Measurements from ENCODE around the gene SPOCK1. TPM values are rescaled to one million over a fixed set of nuclear protein-coding genes. Genes with fewer than 3 reads are reported as not detected.
"Not testable (repeated sequence)": the region's sequence is repeated elsewhere in the genome, so short reads cannot be mapped to it uniquely, and the experiment has no call there.

SPOCK1 gene
- total and polyA plus RNA-seq, 5 donors from 2014 or later = 0.27 TPM; not detected in 4

- peaks cover 2% of the 10 kb centered on the region for H3K27me3 ChIP-seq (ENCODE audit: control insufficient read depth, insufficient read depth, low read length)
- Mint-ChIP-seq H3K4me1 (no peaks in the 10 kb centered on the region), H3K4me3 (no peak overlapping the region), H3K9me3 (peaks cover 0 to 4% (median 0%) of the 10 kb centered on the region in 7 donors), H3K27me3 (peaks cover 4% of the 10 kb centered on the region), H3K27ac (no peak overlapping the region), H3K36me3 (no peaks in the 10 kb centered on the region)
- DNase-seq = no peak
- no peak overlapping the region for H3K4me3 ChIP-seq (ENCODE audit: low read depth, low read length)
- H3K36me3 ChIP-seq (ENCODE audit: control insufficient read depth, insufficient read depth, low read length) = no peaks in the 10 kb centered on the region
- H3K27ac ChIP-seq (ENCODE audit: insufficient read depth, low read length, poor library complexity, severe bottlenecking) = no peak overlapping the region
- ATAC-seq (ENCODE audit: low read depth in 2 of 2) = no peak
- no peaks in the 10 kb centered on the region for H3K4me1 ChIP-seq (ENCODE audit: control insufficient read depth, insufficient read depth, low read length, poor library complexity, severe bottlenecking)
- H3K9me3 ChIP-seq (ENCODE audit: control insufficient read depth in 2 of 2, low read length in 2 of 2) = no peaks in the 10 kb centered on the region
Measured at GRCh38 chr5:137395011-137395755, 103.9 kb downstream of the SPOCK1 start.

- no peaks in the 10 kb centered on the region for H3K4me1 ChIP-seq (ENCODE audit: control insufficient read depth, insufficient read depth, low read length, poor library complexity, severe bottlenecking)
- Mint-ChIP-seq H3K4me1 (no peaks in the 10 kb centered on the region), H3K27me3 (peaks cover 4% of the 10 kb centered on the region), H3K27ac (no peak overlapping the region), H3K36me3 (no peaks in the 10 kb centered on the region), H3K9me3 (peaks cover 0 to 4% (median 0%) of the 10 kb centered on the region in 7 donors), H3K4me3 (no peak overlapping the region)
- H3K9me3 ChIP-seq (ENCODE audit: control insufficient read depth in 2 of 2, low read length in 2 of 2) = no peaks in the 10 kb centered on the region
- no peak overlapping the region for H3K27ac ChIP-seq (ENCODE audit: insufficient read depth, low read length, poor library complexity, severe bottlenecking)
- ATAC-seq (ENCODE audit: low read depth in 2 of 2) (no peak), DNase-seq (no peak)
- peaks cover 2% of the 10 kb centered on the region for H3K27me3 ChIP-seq (ENCODE audit: control insufficient read depth, insufficient read depth, low read length)
- no peak overlapping the region for H3K4me3 ChIP-seq (ENCODE audit: low read depth, low read length)
- H3K36me3 ChIP-seq (ENCODE audit: control insufficient read depth, insufficient read depth, low read length) = no peaks in the 10 kb centered on the region
Measured at GRCh38 chr5:137394380-137394779, 104.7 kb downstream of the SPOCK1 start.

GRCh38 chr5:137393196-137393993 lies 105.7 kb downstream of the SPOCK1 start:
- no peaks in the 10 kb centered on the region for H3K9me3 ChIP-seq (ENCODE audit: control insufficient read depth in 2 of 2, low read length in 2 of 2)
- H3K27ac ChIP-seq (ENCODE audit: insufficient read depth, low read length, poor library complexity, severe bottlenecking) = no peak overlapping the region
- H3K4me1 ChIP-seq (ENCODE audit: control insufficient read depth, insufficient read depth, low read length, poor library complexity, severe bottlenecking) = no peaks in the 10 kb centered on the region
- Mint-ChIP-seq H3K4me1 (no peaks in the 10 kb centered on the region), H3K27ac (no peak overlapping the region), H3K9me3 (peaks cover 0 to 4% (median 0%) of the 10 kb centered on the region in 7 donors), H3K27me3 (peaks cover 4% of the 10 kb centered on the region), H3K36me3 (no peaks in the 10 kb centered on the region), H3K4me3 (no peak overlapping the region)
- peaks cover 2% of the 10 kb centered on the region for H3K27me3 ChIP-seq (ENCODE audit: control insufficient read depth, insufficient read depth, low read length)
- DNase-seq (no peak), ATAC-seq (ENCODE audit: low read depth in 2 of 2) (no peak)
- no peaks in the 10 kb centered on the region for H3K36me3 ChIP-seq (ENCODE audit: control insufficient read depth, insufficient read depth, low read length)
- no peak overlapping the region for H3K4me3 ChIP-seq (ENCODE audit: low read depth, low read length)

- peaks cover 2% of the 10 kb centered on the region for H3K27me3 ChIP-seq (ENCODE audit: control insufficient read depth, insufficient read depth, low read length)
- H3K36me3 Mint-ChIP-seq = no peaks in the 10 kb centered on the region
- no peaks in the 10 kb centered on the region for H3K4me1 Mint-ChIP-seq
- H3K4me3 Mint-ChIP-seq = no peak overlapping the region
- H3K9me3 ChIP-seq (ENCODE audit: control insufficient read depth in 2 of 2, low read length in 2 of 2) = no peaks in the 10 kb centered on the region
- DNase-seq = no peak
- no peaks in the 10 kb centered on the region for H3K4me1 ChIP-seq (ENCODE audit: control insufficient read depth, insufficient read depth, low read length, poor library complexity, severe bottlenecking)
- no peak overlapping the region for H3K4me3 ChIP-seq (ENCODE audit: low read depth, low read length)
- no peak overlapping the region for H3K27ac ChIP-seq (ENCODE audit: insufficient read depth, low read length, poor library complexity, severe bottlenecking)
- H3K36me3 ChIP-seq (ENCODE audit: control insufficient read depth, insufficient read depth, low read length) = no peaks in the 10 kb centered on the region
- H3K9me3 Mint-ChIP-seq = peaks cover 0 to 4% (median 0%) of the 10 kb centered on the region in 7 donors
- no peak overlapping the region for H3K27ac Mint-ChIP-seq
- no peak for ATAC-seq (ENCODE audit: low read depth in 2 of 2)
- H3K27me3 Mint-ChIP-seq = no peaks in the 10 kb centered on the region
Measured at GRCh38 chr5:137392261-137392660, 106.9 kb downstream of the SPOCK1 start.

GRCh38 chr5:137391044-137391443 lies 108.1 kb downstream of the SPOCK1 start:
- H3K27me3 ChIP-seq (ENCODE audit: control insufficient read depth, insufficient read depth, low read length); H3K27ac ChIP-seq (ENCODE audit: insufficient read depth, low read length, poor library complexity, severe bottlenecking); H3K4me3 ChIP-seq (ENCODE audit: low read depth, low read length); H3K9me3 Mint-ChIP-seq; DNase-seq; H3K36me3 Mint-ChIP-seq; H3K9me3 ChIP-seq (ENCODE audit: control insufficient read depth in 2 of 2, low read length in 2 of 2); ATAC-seq (ENCODE audit: low read depth in 2 of 2); H3K4me1 ChIP-seq (ENCODE audit: control insufficient read depth, insufficient read depth, low read length, poor library complexity, severe bottlenecking); H3K4me3 Mint-ChIP-seq; H3K27ac Mint-ChIP-seq; H3K27me3 Mint-ChIP-seq; H3K4me1 Mint-ChIP-seq; H3K36me3 ChIP-seq (ENCODE audit: control insufficient read depth, insufficient read depth, low read length): not testable (repeated sequence)

GRCh38 chr5:137389042-137389441 lies 110.1 kb downstream of the SPOCK1 start:
- H3K36me3 Mint-ChIP-seq = no peaks in the 10 kb centered on the region

GRCh38 chr5:137385064-137385463 lies 114.1 kb downstream of the SPOCK1 start:
- Mint-ChIP-seq H3K36me3 (peaks cover 9% of the 10 kb centered on the region), H3K27me3 (no peaks in the 10 kb centered on the region), H3K4me1 (no peaks in the 10 kb centered on the region), H3K4me3 (no peak overlapping the region), H3K27ac (no peak overlapping the region), H3K9me3 (peaks cover 3 to 25% (median 9%) of the 10 kb centered on the region in 7 donors)
- Histone ChIP-seq H3K27me3 (ENCODE audit: control insufficient read depth, insufficient read depth, low read length) (no peaks in the 10 kb centered on the region), H3K27ac (ENCODE audit: insufficient read depth, low read length, poor library complexity, severe bottlenecking) (no peak overlapping the region), H3K4me3 (ENCODE audit: low read depth, low read length) (no peak overlapping the region), H3K36me3 (ENCODE audit: control insufficient read depth, insufficient read depth, low read length) (no peaks in the 10 kb centered on the region), H3K4me1 (ENCODE audit: control insufficient read depth, insufficient read depth, low read length, poor library complexity, severe bottlenecking) (no peaks in the 10 kb centered on the region), H3K9me3 (ENCODE audit: control insufficient read depth in 2 of 2, low read length in 2 of 2) (peaks cover 0 to 7% of the 10 kb centered on the region in 2 experiments)
- ATAC-seq (ENCODE audit: low read depth in 2 of 2) (no peak), DNase-seq (no peak)

More at GRCh38 chr5:137389042-137389441, 110.1 kb downstream of the SPOCK1 start:
- Mint-ChIP-seq H3K27ac (no peak overlapping the region), H3K4me3 (no peak overlapping the region), H3K27me3 (no peaks in the 10 kb centered on the region), H3K4me1 (no peaks in the 10 kb centered on the region), H3K9me3 (peaks cover 0 to 5% (median 0%) of the 10 kb centered on the region in 7 donors)
- no peak for DNase-seq
- Histone ChIP-seq H3K9me3 (ENCODE audit: control insufficient read depth in 2 of 2, low read length in 2 of 2) (no peaks in the 10 kb centered on the region), H3K36me3 (ENCODE audit: control insufficient read depth, insufficient read depth, low read length) (no peaks in the 10 kb centered on the region), H3K27me3 (ENCODE audit: control insufficient read depth, insufficient read depth, low read length) (peaks cover 2% of the 10 kb centered on the region), H3K4me3 (ENCODE audit: low read depth, low read length) (no peak overlapping the region), H3K27ac (ENCODE audit: insufficient read depth, low read length, poor library complexity, severe bottlenecking) (no peak overlapping the region), H3K4me1 (ENCODE audit: control insufficient read depth, insufficient read depth, low read length, poor library complexity, severe bottlenecking) (no peaks in the 10 kb centered on the region)
- no peak for ATAC-seq (ENCODE audit: low read depth in 2 of 2)

All from CD4-positive, CD25-positive, alpha-beta regulatory T cell (primary cell).